Activated naive CD8-positive, alpha-beta T cell treated with anti-CD3 and anti-CD28 coated beads, Interleukin-2, amount 10 ng/mL, durations not matched to agents 7 days and 5 days (primary cell): Measurements from ENCODE around the gene NECTIN2. TPM values are rescaled to one million over a fixed set of nuclear protein-coding genes. Genes with fewer than 3 reads are reported as not detected.
"Not testable (repeated sequence)": the region's sequence is repeated elsewhere in the genome, so short reads cannot be mapped to it uniquely, and the experiment has no call there.

Experiments
- ATAC-seq: fragments of 150-1000 bp; cut with Tn5 transposase; one replicate; pipeline ENCODE4 v1.10.0; 2021; ENCODE audit warnings: low read depth, moderate library complexity
- POLR2A ChIA-PET: fragments of 350-600 bp; sonication (Branson Sonifier 250); formaldehyde crosslinking; loops from one replicate; lab custom pipeline; 2021; ENCODE audit warnings: antibody characterized with exemption; lab: Charles Lee
- DNase-seq: peaks from one replicate; pipeline ENCODE4 v3.0.0; 2021
- H3K27ac Mint-ChIP-seq: one replicate; pipeline ENCODE4 v1.8.0; 2022; ENCODE audit warnings: mild to moderate bottlenecking, mixed read lengths
- H3K27me3 Mint-ChIP-seq: one replicate; pipeline ENCODE4 v1.8.0; 2022; ENCODE audit warnings: mild to moderate bottlenecking, moderate library complexity, mixed read lengths
- H3K36me3 Mint-ChIP-seq: one replicate; pipeline ENCODE4 v1.8.0; 2021; ENCODE audit warnings: mild to moderate bottlenecking, mixed read lengths
- H3K4me1 Mint-ChIP-seq: one replicate; pipeline ENCODE4 v1.8.0; 2021; ENCODE audit warnings: mixed read lengths
- H3K4me3 Mint-ChIP-seq: one replicate; pipeline ENCODE4 v1.8.0; 2022; ENCODE audit warnings: mild to moderate bottlenecking, moderate library complexity, mixed read lengths
- H3K9me3 Mint-ChIP-seq: one replicate; pipeline ENCODE4 v1.8.0; 2021; ENCODE audit warnings: mixed read lengths
- total RNA-seq, 2 experiments: library from RNA; stranded (reverse); gene quantifications; one replicate each; pipeline ENCODE4 v1.2.3, GENCODE V29; 2021

Gene NECTIN2
- total RNA-seq, 2 experiments from 2014 or later, result 1.9 to 2.4 TPM

DNA sequence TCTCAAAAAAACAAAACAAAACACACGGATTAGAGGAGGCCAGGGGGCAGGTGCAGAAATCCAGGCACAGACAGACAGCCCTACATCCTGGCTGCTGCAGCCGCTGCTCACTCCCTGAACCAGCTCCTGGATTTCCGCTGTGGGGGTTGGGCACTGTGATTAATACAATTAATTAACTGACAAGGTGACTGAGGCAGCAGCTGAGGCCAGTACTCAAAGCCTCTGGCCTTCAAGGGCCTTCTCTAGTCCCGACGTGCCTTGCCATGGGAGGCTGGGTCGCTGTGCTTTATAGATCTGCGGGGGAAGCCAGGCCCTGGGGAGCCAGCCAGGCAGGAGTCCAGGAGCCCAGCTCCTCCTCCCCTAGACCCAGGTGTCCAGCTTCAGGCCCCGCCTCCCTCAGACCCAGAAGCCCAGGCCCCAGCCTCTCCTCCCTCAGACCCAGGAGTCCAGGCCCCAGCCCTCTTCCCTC lies 4.6 kb downstream of the NECTIN2 start:
- H3K4me3 Mint-ChIP-seq, result no peak overlapping the region
- H3K27me3 Mint-ChIP-seq, result peaks cover 40% of the 10 kb centered on the region
- no peaks in the 10 kb centered on the region for H3K9me3 Mint-ChIP-seq

DNA sequence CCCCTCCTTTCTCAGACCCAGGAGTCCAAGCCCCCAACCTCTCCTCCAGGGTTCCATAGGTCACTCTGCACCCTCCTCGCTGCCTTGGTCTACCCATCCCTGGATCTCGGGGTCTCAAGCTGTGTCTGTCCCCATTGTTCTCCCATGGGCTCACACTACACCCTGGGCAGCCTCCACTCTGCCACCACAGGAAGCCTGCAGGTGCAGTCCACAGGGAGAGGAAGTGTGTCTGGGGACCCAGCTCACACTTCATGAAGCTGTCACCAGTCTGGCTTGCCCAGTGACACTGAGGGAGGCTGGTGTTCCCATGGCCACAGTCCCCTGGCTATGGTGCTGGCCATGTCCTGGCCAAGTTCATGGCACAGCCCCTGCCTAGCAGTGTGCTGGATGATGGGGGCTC lies 5.3 kb downstream of the NECTIN2 start:
- H3K27me3 Mint-ChIP-seq, result peaks cover 40% of the 10 kb centered on the region
- POLR2A ChIA-PET, result no interaction called here
- H3K36me3 Mint-ChIP-seq, result no peaks in the 10 kb centered on the region
- DNase-seq (no peak), ATAC-seq (peak; percentile 51)
- H3K4me3 Mint-ChIP-seq, result no peak overlapping the region
- H3K27ac Mint-ChIP-seq, result no peak overlapping the region
- peaks cover 15% of the 10 kb centered on the region for H3K4me1 Mint-ChIP-seq
- no peaks in the 10 kb centered on the region for H3K9me3 Mint-ChIP-seq

More for the DNA sequence above, 4.6 kb downstream of the NECTIN2 start:
- DNase-seq (no peak), ATAC-seq (no peak)
- Mint-ChIP-seq H3K27ac (no peak overlapping the region), H3K36me3 (no peaks in the 10 kb centered on the region), H3K4me1 (peaks cover 12% of the 10 kb centered on the region)
- POLR2A ChIA-PET, result no interaction called here

GRCh38 chr19:44855606-44856005 lies 9.5 kb downstream of the NECTIN2 start:
- POLR2A ChIA-PET, result no interaction called here
- H3K36me3 Mint-ChIP-seq, result no peaks in the 10 kb centered on the region
- ATAC-seq (no peak), DNase-seq (no peak)
- peaks cover 12% of the 10 kb centered on the region for H3K27me3 Mint-ChIP-seq
- no peak overlapping the region for H3K27ac Mint-ChIP-seq
- H3K4me1 Mint-ChIP-seq, result peaks cover 13% of the 10 kb centered on the region
- no peak overlapping the region for H3K4me3 Mint-ChIP-seq
- no peaks in the 10 kb centered on the region for H3K9me3 Mint-ChIP-seq

DNA sequence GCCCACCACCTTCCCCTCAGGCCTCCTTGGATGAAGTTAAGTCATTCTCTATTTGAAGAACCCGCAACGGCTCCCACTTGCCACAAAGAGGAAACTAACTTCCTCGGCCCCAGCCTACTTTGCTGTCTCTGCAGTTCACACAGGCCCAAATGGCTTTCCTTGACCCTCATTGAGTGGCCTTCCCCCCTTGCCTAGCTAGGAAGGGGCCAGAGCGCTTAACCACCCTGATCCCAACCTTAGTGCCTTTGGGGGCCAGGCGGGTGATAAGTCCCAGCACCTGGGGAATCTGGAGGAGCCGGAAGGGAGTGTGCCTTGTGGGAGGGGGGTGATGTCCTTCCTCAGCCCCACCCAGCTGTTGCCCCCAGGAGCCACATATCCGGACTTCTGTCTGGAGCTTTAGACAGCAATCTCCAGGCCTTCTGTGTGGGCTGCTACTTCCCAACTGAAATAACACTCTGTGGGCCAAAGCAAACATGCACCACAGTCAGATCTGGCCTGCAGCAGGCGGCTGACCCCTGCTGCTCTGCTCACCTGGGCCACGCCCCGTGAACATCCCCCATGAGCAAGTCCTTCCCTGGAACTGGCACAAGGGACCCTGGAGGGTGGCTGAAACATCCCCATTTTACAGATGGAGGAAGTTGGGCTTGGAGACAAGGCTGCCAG lies 10.5 kb downstream of the NECTIN2 start:
- DNase-seq (no peak), ATAC-seq (no peak)
- Mint-ChIP-seq H3K4me3 (no peak overlapping the region), H3K36me3 (no peaks in the 10 kb centered on the region), H3K27me3 (peaks cover 12% of the 10 kb centered on the region), H3K27ac (peak overlapping the region; percentile 22), H3K9me3 (no peaks in the 10 kb centered on the region), H3K4me1 (peaks cover 9% of the 10 kb centered on the region)
- POLR2A ChIA-PET, result interaction anchor here (0.6 kb wide), 1 partner anchor 49 kb away, joined by 3 read pairs; no protein-coding TSS in a partner anchor

- POLR2A ChIA-PET, result no interaction called here
- H3K27me3 Mint-ChIP-seq, result peaks cover 15% of the 10 kb centered on the region
- H3K9me3 Mint-ChIP-seq, result no peaks in the 10 kb centered on the region
- no peaks in the 10 kb centered on the region for H3K36me3 Mint-ChIP-seq
- DNase-seq (no peak), ATAC-seq (no peak)
- H3K4me3 Mint-ChIP-seq, result no peak overlapping the region
- H3K4me1 Mint-ChIP-seq, result peaks cover 7% of the 10 kb centered on the region
- H3K27ac Mint-ChIP-seq, result no peak overlapping the region
Observed at GRCh38 chr19:44857837-44858236, 11.7 kb downstream of the NECTIN2 start.

- not testable (repeated sequence) for H3K27me3 Mint-ChIP-seq
Observed at GRCh38 chr19:44861576-44861975, 15.5 kb downstream of the NECTIN2 start.

DNA sequence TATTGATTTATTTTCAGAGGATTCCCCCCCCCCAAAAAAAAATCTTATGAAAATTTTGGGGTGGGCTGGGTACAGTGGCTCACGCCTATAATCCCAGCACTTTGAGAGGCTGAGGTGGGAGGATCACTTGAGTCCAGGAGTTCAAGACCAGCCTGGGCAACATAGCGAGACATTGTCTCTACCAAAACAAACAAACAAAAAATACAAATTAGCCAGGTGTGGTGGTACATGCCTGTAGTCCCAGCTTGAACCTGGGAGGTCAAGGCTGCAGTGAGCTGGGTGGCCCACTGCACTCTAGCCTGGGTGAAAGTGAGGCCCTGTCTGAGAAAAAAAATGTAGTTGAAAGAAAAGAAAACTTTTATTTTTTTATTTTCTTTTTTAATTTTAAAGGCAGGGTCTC lies 17.9 kb downstream of the NECTIN2 start:
- H3K4me1 Mint-ChIP-seq, result peaks cover 1% of the 10 kb centered on the region
- H3K27me3 Mint-ChIP-seq, result peaks cover 8% of the 10 kb centered on the region
- no peak overlapping the region for H3K27ac Mint-ChIP-seq
- H3K36me3 Mint-ChIP-seq, result no peaks in the 10 kb centered on the region
- DNase-seq (no peak), ATAC-seq (no peak)
- H3K9me3 Mint-ChIP-seq, result no peaks in the 10 kb centered on the region
- POLR2A ChIA-PET, result no interaction called here
- no peak overlapping the region for H3K4me3 Mint-ChIP-seq

More at GRCh38 chr19:44861576-44861975, 15.5 kb downstream of the NECTIN2 start:
- ATAC-seq, H3K9me3 Mint-ChIP-seq, H3K4me3 Mint-ChIP-seq, H3K36me3 Mint-ChIP-seq, POLR2A ChIA-PET, DNase-seq, H3K27ac Mint-ChIP-seq, H3K4me1 Mint-ChIP-seq: not testable (repeated sequence)

- H3K27ac Mint-ChIP-seq, result no peak overlapping the region
- H3K4me3 Mint-ChIP-seq, result no peak overlapping the region
- POLR2A ChIA-PET, result no interaction called here
- H3K36me3 Mint-ChIP-seq, result no peaks in the 10 kb centered on the region
- H3K27me3 Mint-ChIP-seq, result peaks cover 8% of the 10 kb centered on the region
- peaks cover 5% of the 10 kb centered on the region for H3K4me1 Mint-ChIP-seq
- H3K9me3 Mint-ChIP-seq, result no peaks in the 10 kb centered on the region
- ATAC-seq, result no peak
- DNase-seq, result no peak
Observed at GRCh38 chr19:44865196-44865767, 19.2 kb downstream of the NECTIN2 start.

- POLR2A ChIA-PET, result no interaction called here
- no peaks in the 10 kb centered on the region for H3K36me3 Mint-ChIP-seq
Observed at GRCh38 chr19:44866664-44867063, 20.6 kb downstream of the NECTIN2 start.

GRCh38 chr19:44867578-44867977 lies 21.5 kb downstream of the NECTIN2 start:
- no peaks in the 10 kb centered on the region for H3K27me3 Mint-ChIP-seq
- no peaks in the 10 kb centered on the region for H3K9me3 Mint-ChIP-seq
- peaks cover 5% of the 10 kb centered on the region for H3K4me1 Mint-ChIP-seq
- ATAC-seq, result no peak
- no peak overlapping the region for H3K27ac Mint-ChIP-seq
- DNase-seq, result no peak
- H3K4me3 Mint-ChIP-seq, result no peak overlapping the region
- no peaks in the 10 kb centered on the region for H3K36me3 Mint-ChIP-seq
- POLR2A ChIA-PET, result no interaction called here

More at GRCh38 chr19:44866664-44867063, 20.6 kb downstream of the NECTIN2 start:
- DNase-seq, result no peak
- H3K27ac Mint-ChIP-seq, result no peak overlapping the region
- no peak for ATAC-seq
- H3K4me3 Mint-ChIP-seq, result no peak overlapping the region
- no peaks in the 10 kb centered on the region for H3K9me3 Mint-ChIP-seq
- H3K27me3 Mint-ChIP-seq, result peaks cover 5% of the 10 kb centered on the region
- H3K4me1 Mint-ChIP-seq, result peaks cover 5% of the 10 kb centered on the region

- POLR2A ChIA-PET, result no interaction called here
- no peaks in the 10 kb centered on the region for H3K9me3 Mint-ChIP-seq
- ATAC-seq (no peak), DNase-seq (no peak)
- no peak overlapping the region for H3K4me3 Mint-ChIP-seq
- no peak overlapping the region for H3K27ac Mint-ChIP-seq
- peaks cover 5% of the 10 kb centered on the region for H3K4me1 Mint-ChIP-seq
- H3K36me3 Mint-ChIP-seq, result no peaks in the 10 kb centered on the region
- H3K27me3 Mint-ChIP-seq, result no peaks in the 10 kb centered on the region
Observed at GRCh38 chr19:44869733-44870470, 23.8 kb downstream of the NECTIN2 start.

- ATAC-seq, result no peak
- no peak for DNase-seq
- H3K4me1 Mint-ChIP-seq, result peaks cover 5% of the 10 kb centered on the region
- POLR2A ChIA-PET, result no interaction called here
- H3K27ac Mint-ChIP-seq, result no peak overlapping the region
- no peaks in the 10 kb centered on the region for H3K9me3 Mint-ChIP-seq
- H3K36me3 Mint-ChIP-seq, result no peaks in the 10 kb centered on the region
- H3K27me3 Mint-ChIP-seq, result no peaks in the 10 kb centered on the region
- H3K4me3 Mint-ChIP-seq, result no peak overlapping the region
Observed at GRCh38 chr19:44871809-44872208, 25.7 kb downstream of the NECTIN2 start.

GRCh38 chr19:44872661-44873060 lies 26.6 kb downstream of the NECTIN2 start:
- Mint-ChIP-seq H3K4me1 (peaks cover 12% of the 10 kb centered on the region), H3K27ac (no peak overlapping the region), H3K27me3 (no peaks in the 10 kb centered on the region), H3K9me3 (no peaks in the 10 kb centered on the region), H3K4me3 (no peak overlapping the region), H3K36me3 (no peaks in the 10 kb centered on the region)
- no peak for DNase-seq
- ATAC-seq, result no peak
- POLR2A ChIA-PET, result no interaction called here
